Natural killer cell (primary cell): ENCODE results near the gene KISS1R. TPM values are rescaled to one million over a fixed set of nuclear protein-coding genes. Genes with fewer than 3 reads are reported as not detected.

Experiments used
- ATAC-seq, 3 donors: fragments of 150-1000 bp in 2 of 3; fragments of 200-7000 bp in 1 of 3; cut with Tn5 transposase; 1 replicate in 1 of 3; 2 replicates in 2 of 3; pipeline ENCODE4 v1.10.0; 2021; ENCODE audit warnings: mild to moderate bottlenecking in 2 of 3, moderate library complexity in 2 of 3
- DNase-seq, 2 donors: peaks; one replicate each; pipeline versions ENCODE4 v3.0.0 to v3.0.0-alpha.2; 2013 to 2021; ENCODE audit warnings: mixed read lengths in 1 of 2
- H3K27ac ChIP-seq: one replicate; pipeline ENCODE4 v1.5.1; 2013; ENCODE audit warnings: mild to moderate bottlenecking, low read length
- H3K27me3 ChIP-seq: one replicate; pipeline ENCODE4 v1.6.1; 2013; ENCODE audit warnings: low read length; ENCODE audit not compliant: control insufficient read depth, insufficient read depth
- H3K36me3 ChIP-seq: one replicate; pipeline ENCODE4 v1.6.1; 2013; ENCODE audit warnings: low read length; ENCODE audit not compliant: control insufficient read depth, insufficient read depth
- H3K4me1 ChIP-seq: one replicate; pipeline ENCODE4 v1.6.1; 2013; ENCODE audit warnings: low read length; ENCODE audit not compliant: control insufficient read depth, insufficient read depth
- H3K4me3 ChIP-seq: one replicate; pipeline ENCODE4 v1.5.1; 2013; ENCODE audit warnings: low read length
- H3K9me3 ChIP-seq: one replicate; pipeline ENCODE4 v1.6.1; 2013; ENCODE audit warnings: low read length; ENCODE audit not compliant: control insufficient read depth, insufficient read depth
- H3K27ac Mint-ChIP-seq, 2 donors: one replicate each; pipeline ENCODE4 v1.8.0; 2022; ENCODE audit warnings: mild to moderate bottlenecking in 2 of 2, mixed read lengths in 2 of 2, moderate library complexity in 1 of 2
- H3K27me3 Mint-ChIP-seq, 2 donors: one replicate each; pipeline ENCODE4 v1.8.0; 2022; ENCODE audit warnings: low read depth in 2 of 2, mixed read lengths in 2 of 2
- H3K36me3 Mint-ChIP-seq: one replicate; pipeline ENCODE4 v1.8.0; 2022; ENCODE audit warnings: mixed read lengths
- H3K4me1 Mint-ChIP-seq, 2 donors: one replicate each; pipeline ENCODE4 v1.8.0; 2022; ENCODE audit warnings: mixed read lengths in 2 of 2
- H3K4me3 Mint-ChIP-seq: one replicate; pipeline ENCODE4 v1.8.0; 2022; ENCODE audit warnings: mild to moderate bottlenecking, moderate library complexity, mixed read lengths
- H3K9me3 Mint-ChIP-seq, 2 donors: one replicate each; pipeline ENCODE4 v1.8.0; 2022; ENCODE audit warnings: mixed read lengths in 2 of 2
- WGBS: methylation state at CpG from one replicate; pipeline ENCODE4 v1.1.7; 2013; ENCODE audit warnings: missing lambda C conversion rate; ENCODE audit not compliant: insufficient coverage; 5-methylcytosine and 5-hydroxymethylcytosine counted together
- intact Hi-C: fragments of 100-400 bp; cut with micrococcal nuclease; formaldehyde crosslinking; loops from one replicate; pipeline ENCODE4 v1.14.2; 2022
- total RNA-seq, 4 donors: library from RNA; stranded (reverse); fragments of 120-200 nt in 1 of 4; gene quantifications; one replicate each; pipeline versions ENCODE4 v1.2.3 to v1.2.4, GENCODE V29; 2013 to 2022
- TF ChIP-seq, protein P1 (sequence below): fragments of 200-600 bp; IDR thresholded peaks from one replicate; pipeline ENCODE4 v1.8.0; 2022; ENCODE audit warnings: antibody characterized with exemption

The KISS1R gene
- total RNA-seq, 3 donors from 2014 or later (not counting 1 experiment from before 2014, with no cell fraction given): 0.31 TPM; not detected in 2

- H3K4me3 Mint-ChIP-seq: peak overlapping the region; percentile 63
- peak overlapping the region; percentile 37 for H3K4me3 ChIP-seq
- intact Hi-C loops: no loop called here
- TF ChIP-seq, protein P1, sequence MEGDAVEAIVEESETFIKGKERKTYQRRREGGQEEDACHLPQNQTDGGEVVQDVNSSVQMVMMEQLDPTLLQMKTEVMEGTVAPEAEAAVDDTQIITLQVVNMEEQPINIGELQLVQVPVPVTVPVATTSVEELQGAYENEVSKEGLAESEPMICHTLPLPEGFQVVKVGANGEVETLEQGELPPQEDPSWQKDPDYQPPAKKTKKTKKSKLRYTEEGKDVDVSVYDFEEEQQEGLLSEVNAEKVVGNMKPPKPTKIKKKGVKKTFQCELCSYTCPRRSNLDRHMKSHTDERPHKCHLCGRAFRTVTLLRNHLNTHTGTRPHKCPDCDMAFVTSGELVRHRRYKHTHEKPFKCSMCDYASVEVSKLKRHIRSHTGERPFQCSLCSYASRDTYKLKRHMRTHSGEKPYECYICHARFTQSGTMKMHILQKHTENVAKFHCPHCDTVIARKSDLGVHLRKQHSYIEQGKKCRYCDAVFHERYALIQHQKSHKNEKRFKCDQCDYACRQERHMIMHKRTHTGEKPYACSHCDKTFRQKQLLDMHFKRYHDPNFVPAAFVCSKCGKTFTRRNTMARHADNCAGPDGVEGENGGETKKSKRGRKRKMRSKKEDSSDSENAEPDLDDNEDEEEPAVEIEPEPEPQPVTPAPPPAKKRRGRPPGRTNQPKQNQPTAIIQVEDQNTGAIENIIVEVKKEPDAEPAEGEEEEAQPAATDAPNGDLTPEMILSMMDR: no peak
- H3K27me3 ChIP-seq: no peaks in the 10 kb centered on the region
- ATAC-seq: peak in 2 of 3 donors; percentile 38 to 58
- H3K4me1 Mint-ChIP-seq: peaks cover 0 to 11% of the 10 kb centered on the region in 2 donors
- H3K9me3 Mint-ChIP-seq: no peaks in the 10 kb centered on the region
- no peaks in the 10 kb centered on the region for H3K27me3 Mint-ChIP-seq
- H3K27ac Mint-ChIP-seq: peak overlapping the region in 1 of 2 donors; percentile 85
- 25% methylated on average over 10 of the region's 21 CpGs for WGBS
- H3K27ac ChIP-seq: peak overlapping the region; percentile 31
- peaks cover 34% of the 10 kb centered on the region for H3K4me1 ChIP-seq
- H3K36me3 Mint-ChIP-seq: no peaks in the 10 kb centered on the region
- H3K9me3 ChIP-seq: no peaks in the 10 kb centered on the region
- no peak for DNase-seq
- no peaks in the 10 kb centered on the region for H3K36me3 ChIP-seq
Observed at GRCh38 chr19:952680-953444, 35.7 kb downstream of the KISS1R start.

- Histone ChIP-seq H3K4me1 (peaks cover 28% of the 10 kb centered on the region), H3K36me3 (no peaks in the 10 kb centered on the region), H3K27me3 (no peaks in the 10 kb centered on the region), H3K27ac (no peak overlapping the region), H3K9me3 (no peaks in the 10 kb centered on the region), H3K4me3 (no peak overlapping the region)
- 53% methylated on average over 29 of the region's 33 CpGs for WGBS
- Mint-ChIP-seq H3K36me3 (no peaks in the 10 kb centered on the region), H3K4me1 (peaks cover 0 to 11% of the 10 kb centered on the region in 2 donors), H3K27me3 (no peaks in the 10 kb centered on the region), H3K4me3 (peak overlapping the region; percentile 49), H3K27ac (peak overlapping the region in 1 of 2 donors; percentile 85), H3K9me3 (no peaks in the 10 kb centered on the region)
- TF ChIP-seq, protein P1: no peak
- DNase-seq (no peak), ATAC-seq (no peak)
- intact Hi-C loops: no loop called here
Observed at GRCh38 chr19:953445-954271, 36.5 kb downstream of the KISS1R start.

DNA sequence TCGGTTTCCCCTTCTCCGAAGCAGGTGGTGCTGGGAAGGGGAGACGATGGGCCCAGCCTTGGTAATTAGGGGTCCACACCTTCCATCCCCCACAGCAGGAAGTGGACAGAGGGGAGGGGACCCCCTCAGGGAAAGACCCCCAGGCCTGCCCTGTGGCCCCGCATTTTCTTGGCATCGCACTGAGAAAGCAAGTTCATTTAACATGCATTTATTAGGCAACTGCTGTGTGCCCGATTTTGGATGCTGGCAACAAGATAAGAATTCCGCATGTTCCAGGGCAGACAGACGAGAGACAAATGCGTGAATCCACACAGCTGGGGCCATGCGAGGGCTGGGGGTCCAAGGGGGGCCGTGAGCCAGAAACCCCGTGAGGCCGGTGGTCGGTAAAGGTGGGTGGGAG lies 37.1 kb downstream of the KISS1R start:
- Mint-ChIP-seq H3K9me3 (no peaks in the 10 kb centered on the region), H3K4me3 (no peak overlapping the region), H3K36me3 (no peaks in the 10 kb centered on the region), H3K4me1 (peaks cover 0 to 11% of the 10 kb centered on the region in 2 donors), H3K27ac (no peak overlapping the region), H3K27me3 (no peaks in the 10 kb centered on the region)
- Histone ChIP-seq H3K27ac (no peak overlapping the region), H3K9me3 (no peaks in the 10 kb centered on the region), H3K27me3 (no peaks in the 10 kb centered on the region), H3K36me3 (no peaks in the 10 kb centered on the region), H3K4me1 (peaks cover 23% of the 10 kb centered on the region), H3K4me3 (no peak overlapping the region)
- 92% methylated on average over 14 of the region's 14 CpGs for WGBS
- no peak for ATAC-seq
- TF ChIP-seq, protein P1: no peak
- no peak for DNase-seq
- intact Hi-C loops: no loop called here
